SKM-1 treated with dmso at 0.1 percent for 144 hours (cell line): ENCODE measurements around the gene EFNB3.

Source experiments
- DNase-seq: peaks from one replicate; lab custom pipeline; 2025; ENCODE audit not compliant: unreplicated experiment; lab: John Stamatoyannopoulos, UW

Gene EFNB3, protein sequence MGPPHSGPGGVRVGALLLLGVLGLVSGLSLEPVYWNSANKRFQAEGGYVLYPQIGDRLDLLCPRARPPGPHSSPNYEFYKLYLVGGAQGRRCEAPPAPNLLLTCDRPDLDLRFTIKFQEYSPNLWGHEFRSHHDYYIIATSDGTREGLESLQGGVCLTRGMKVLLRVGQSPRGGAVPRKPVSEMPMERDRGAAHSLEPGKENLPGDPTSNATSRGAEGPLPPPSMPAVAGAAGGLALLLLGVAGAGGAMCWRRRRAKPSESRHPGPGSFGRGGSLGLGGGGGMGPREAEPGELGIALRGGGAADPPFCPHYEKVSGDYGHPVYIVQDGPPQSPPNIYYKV

GRCh38 chr17:7704601-7705268 is at the start of gene EFNB3:
Gene EFNB3 (plus strand): TSS chr17:7705202. CDS start chr17:7705599, 397 bp downstream.
- no peak for DNase-seq

- no peak for DNase-seq
Measured at GRCh38 chr17:7655541-7655840, 49.5 kb upstream of the EFNB3 start.

DNA sequence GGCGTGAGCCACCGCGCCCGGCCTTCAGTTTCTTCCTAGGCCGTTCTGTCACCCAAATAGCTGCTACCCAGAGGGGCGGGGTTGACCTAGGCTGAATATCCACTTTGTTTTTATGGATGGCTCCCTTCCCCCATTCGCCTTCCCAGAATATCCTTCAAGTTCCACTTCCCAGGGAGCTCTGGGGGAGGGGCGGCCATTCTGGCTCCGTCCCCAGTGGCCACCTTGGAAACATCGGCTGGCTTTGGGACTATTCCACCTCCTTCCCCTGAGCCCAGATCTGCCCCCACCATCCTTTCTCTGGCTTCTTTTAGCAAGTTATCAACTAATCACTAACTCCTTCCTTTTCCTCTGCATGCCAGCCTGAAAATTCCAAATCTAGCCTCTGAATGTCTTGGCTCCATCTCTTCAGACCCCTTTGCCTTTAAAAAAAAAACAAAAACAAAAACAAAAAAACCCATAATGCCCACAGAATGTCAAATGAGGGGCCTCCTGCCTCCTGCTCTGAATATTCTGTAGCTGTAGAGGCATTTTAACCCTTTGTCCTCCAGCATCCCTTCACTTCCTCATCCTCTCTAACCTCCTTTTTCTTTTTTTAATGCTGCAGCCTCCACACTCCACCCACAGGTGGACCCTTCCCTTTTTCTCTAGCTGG is 47.9 kb upstream of the EFNB3 start:
- DNase-seq, result no peak

DNA sequence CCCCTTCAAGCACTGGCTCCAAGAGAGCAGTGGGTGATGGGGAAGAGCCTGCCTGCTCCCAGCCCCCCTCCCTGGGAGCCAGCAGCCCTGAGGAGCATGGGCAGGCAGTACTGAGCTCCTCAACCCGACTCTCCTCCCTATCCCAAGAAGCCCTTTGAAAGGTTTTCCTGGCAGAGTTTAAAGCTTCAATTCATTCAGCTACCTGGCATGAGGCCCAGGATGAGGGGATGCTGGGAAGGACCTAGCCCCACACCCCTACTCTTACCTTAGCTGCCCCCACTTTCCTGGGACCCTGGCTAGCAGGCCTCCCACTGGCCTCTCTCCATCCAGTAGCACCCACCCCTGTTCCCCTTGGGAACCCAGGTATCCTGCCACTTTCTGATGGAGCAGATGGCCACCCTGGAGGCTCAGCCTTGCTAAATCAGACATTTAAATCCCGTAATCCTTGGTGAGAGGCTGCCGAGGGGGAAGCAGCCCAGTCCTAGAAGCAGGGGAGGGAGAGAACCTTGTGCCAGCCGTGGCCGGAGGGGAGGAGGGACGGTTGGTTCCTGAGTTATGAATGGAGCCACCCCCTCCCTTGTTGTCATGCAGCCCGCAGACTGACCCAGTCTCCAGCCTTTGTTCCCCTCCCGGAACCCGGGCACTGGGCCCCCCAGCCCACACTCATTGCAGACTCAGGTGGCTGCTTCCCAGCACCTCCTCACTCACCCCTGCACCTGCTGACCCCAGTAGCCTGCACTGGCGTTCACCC is 37.2 kb upstream of the EFNB3 start:
- no peak for DNase-seq

- DNase-seq, result no peak
Measured at GRCh38 chr17:7668482-7668881, 36.5 kb upstream of the EFNB3 start.

DNA sequence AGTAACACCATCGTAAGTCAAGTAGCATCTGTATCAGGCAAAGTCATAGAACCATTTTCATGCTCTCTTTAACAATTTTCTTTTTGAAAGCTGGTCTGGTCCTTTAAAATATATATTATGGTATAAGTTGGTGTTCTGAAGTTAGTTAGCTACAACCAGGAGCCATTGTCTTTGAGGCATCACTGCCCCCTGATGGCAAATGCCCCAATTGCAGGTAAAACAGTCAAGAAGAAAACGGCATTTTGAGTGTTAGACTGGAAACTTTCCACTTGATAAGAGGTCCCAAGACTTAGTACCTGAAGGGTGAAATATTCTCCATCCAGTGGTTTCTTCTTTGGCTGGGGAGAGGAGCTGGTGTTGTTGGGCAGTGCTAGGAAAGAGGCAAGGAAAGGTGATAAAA is 31.8 kb upstream of the EFNB3 start:
- DNase-seq, result peak; percentile 0

DNA sequence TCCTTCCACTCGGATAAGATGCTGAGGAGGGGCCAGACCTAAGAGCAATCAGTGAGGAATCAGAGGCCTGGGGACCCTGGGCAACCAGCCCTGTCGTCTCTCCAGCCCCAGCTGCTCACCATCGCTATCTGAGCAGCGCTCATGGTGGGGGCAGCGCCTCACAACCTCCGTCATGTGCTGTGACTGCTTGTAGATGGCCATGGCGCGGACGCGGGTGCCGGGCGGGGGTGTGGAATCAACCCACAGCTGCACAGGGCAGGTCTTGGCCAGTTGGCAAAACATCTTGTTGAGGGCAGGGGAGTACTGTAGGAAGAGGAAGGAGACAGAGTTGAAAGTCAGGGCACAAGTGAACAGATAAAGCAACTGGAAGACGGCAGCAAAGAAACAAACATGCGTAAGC is 30.1 kb upstream of the EFNB3 start:
- DNase-seq, result no peak

DNA sequence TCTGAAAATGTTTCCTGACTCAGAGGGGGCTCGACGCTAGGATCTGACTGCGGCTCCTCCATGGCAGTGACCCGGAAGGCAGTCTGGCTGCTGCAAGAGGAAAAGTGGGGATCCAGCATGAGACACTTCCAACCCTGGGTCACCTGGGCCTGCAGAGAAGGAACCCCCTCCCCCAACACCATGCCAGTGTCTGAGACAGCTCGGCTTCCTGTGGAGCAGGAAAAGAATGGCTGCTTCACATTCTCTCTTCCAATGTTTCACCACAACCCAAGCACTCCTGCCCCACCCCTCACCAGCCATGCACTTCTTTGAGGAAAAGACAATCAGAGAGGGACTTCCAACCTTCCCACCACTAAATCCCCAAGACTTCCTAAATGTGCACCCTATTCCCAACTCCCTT is 28.5 kb upstream of the EFNB3 start:
- no peak for DNase-seq

- no peak for DNase-seq
Measured at GRCh38 chr17:7677388-7678067, 27.5 kb upstream of the EFNB3 start.

GRCh38 chr17:7684851-7685532 is 20.0 kb upstream of the EFNB3 start:
- DNase-seq, result no peak

DNA sequence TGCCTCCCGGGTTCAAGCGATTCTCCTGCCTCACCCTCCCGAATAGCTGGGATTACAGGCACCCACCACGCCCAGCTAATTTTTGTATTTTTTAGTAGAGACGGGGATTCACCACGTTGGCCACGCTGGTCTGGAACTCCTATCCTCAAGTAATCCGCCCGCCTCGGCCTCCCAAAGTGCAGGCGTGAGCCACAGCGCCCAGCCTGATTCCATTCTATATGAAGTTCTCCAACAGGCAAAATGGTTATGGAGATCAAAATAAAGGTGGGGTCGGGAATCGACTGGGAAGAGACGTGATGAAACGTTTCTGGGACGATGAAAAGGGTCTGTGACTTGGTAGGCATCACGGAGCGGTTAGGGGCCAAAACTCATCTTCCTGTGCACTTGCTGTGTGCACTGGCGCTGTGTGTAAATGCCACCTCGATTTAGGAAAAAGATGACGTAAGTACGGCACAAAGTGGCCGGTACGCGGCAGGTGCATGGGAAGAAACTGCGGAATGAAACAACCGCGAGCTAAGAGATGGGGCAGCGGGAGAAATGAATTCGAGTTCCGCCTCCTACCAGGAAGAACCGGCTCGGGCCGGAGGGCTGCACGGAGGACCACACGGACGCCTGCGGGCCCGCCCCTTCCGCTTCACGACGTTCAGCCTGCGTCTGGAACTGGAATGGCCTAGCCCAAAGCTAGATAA is 19.3 kb upstream of the EFNB3 start:
- peak; percentile 73 for DNase-seq

DNA sequence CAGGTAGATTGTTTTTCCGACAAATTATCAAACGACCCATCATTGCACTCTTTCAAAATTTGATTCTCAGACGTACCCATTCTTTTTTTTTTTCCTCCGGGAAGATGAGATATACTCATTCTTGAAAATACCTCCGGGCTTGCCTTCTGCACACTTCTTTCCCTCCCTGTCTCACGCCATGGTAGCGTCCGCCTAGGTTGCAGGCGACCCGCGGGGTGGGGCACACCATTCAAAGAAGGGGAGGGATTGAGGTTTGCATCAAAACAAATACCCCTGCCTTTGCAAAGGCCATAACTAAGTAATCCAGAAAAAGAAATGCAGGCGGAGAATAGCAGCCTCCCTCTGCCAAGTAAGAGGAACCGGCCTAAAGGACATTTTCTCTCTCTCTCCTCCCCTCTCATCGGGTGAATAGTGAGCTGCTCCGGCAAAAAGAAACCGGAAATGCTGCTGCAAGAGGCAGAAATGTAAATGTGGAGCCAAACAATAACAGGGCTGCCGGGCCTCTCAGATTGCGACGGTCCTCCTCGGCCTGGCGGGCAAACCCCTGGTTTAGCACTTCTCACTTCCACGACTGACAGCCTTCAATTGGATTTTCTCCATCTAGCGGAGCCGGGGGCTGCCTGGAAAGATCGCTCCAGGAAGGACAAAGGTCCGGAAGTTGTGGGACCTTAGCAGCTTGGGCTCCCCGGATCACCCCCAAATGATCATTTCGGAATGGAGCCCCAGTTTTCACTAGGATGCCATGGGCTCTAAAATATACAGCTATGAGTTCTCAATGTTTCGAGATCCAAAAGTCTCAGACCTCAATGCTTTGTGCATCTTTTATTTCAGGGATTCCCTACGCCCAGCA is 18.6 kb upstream of the EFNB3 start:
- peak; percentile 73 for DNase-seq

DNA sequence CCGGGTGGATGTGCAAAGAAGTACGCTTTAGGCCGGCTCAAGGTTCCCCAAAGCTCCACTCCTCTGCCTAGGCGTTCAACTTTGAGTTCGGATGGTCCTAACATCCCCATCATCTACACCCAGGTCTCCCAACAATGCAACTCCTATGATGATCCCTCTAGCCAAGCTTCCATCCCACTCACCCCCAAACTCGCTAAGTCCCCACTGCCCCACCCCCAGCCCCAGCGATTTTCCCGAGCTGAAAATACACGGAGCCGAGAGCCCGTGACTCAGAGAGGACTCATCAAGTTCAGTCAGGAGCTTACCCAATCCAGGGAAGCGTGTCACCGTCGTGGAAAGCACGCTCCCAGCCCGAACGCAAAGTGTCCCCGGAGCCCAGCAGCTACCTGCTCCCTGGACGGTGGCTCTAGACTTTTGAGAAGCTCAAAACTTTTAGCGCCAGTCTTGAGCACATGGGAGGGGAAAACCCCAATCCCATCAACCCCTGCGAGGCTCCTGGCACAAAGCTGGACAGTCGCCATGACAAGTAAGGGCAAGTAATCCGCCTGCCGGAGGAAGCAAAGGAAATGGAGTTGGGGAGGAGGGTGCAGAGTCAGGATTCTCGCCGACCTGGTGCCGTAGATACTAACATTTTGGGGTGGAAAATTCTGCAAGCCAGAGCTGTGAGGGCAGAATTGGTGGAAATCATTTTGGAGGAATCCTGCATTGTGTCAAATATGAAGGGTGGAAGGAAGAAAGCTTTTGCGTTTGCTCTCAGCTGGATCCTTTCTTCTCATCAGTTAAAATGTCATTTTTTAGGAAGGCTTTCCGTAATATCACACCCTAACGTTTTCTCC is 17.7 kb upstream of the EFNB3 start, which contains the start of gene TP53:
TSS of gene TP53 (minus strand) at position 419 of the 836 bp plus-strand sequence. CDS start 10,896 bp downstream, outside the sequence.
- peak; percentile 47 for DNase-seq

DNA sequence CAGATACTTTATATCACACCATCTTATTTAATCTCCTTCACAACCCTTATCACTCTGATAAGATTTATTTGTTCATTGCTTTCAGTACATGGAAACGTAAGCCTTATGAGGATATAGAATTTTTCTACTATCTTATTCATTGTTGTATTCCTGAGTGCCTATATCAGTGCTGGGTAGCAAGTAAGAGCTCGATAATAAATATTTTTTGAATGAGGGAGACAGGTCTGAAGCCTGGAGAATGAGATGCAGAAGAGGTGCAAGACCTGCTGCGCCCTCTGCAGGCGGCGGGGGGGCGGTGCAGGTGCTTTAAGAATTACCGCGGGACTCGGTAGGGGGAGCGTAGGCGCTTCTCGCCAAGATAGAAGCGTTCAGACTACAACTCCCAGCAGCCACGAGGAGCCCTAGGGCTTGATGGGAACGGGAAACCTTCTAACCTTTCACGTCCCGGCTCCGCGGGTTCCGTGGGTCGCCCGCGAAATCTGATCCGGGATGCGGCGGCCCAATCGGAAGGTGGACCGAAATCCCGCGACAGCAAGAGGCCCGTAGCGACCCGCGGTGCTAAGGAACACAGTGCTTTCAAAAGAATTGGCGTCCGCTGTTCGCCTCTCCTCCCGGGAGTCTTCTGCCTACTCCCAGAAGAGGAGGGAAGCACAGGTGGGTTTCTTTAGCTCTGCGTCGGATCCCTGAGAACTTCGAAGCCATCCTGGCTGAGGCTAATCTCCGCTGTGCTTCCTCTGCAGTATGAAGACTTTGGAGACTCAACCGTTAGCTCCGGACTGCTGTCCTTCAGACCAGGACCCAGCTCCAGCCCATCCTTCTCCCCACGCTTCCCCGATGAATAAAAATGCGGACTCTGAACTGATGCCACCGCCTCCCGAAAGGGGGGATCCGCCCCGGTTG is 16.8 kb upstream of the EFNB3 start, which contains the start of gene WRAP53:
TSS of gene WRAP53 (plus strand) at position 570 of the 900 bp plus-strand sequence. CDS start at position 742, 172 bp downstream.
- DNase-seq, result peak; percentile 81

GRCh38 chr17:7688808-7689316 is 16.1 kb upstream of the EFNB3 start:
- no peak for DNase-seq

DNA sequence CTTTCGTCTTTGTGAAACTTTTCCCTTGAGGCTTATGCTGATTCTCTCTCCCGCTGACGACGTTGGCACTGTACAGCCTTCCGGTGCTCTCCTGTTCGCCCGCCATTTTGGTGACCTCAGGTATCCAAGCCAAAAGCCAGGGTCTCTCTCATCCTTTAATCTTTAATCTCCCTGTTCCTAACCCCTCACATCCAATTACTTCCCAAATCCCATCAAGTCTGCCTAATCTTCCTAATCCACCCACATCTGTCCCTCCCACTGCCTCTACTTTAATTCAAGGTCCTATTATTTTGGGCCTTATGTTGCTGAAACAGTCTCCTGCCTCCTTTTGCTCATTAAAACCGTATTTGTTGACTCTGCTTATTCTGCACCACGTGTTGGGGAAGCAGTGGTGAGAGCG is 9.4 kb upstream of the EFNB3 start:
- DNase-seq, result no peak
